Liver (tissue), 9 donors: ENCODE results near the gene TMEM176B. TPM values are rescaled to one million over a fixed set of nuclear protein-coding genes. Genes with fewer than 3 reads are reported as not detected.
A peak's percentile ranks its signal among the peaks of the same experiment; 100 is the strongest.

Source experiments
- DNase-seq: peaks from one replicate; pipeline ENCODE4 v3.0.0-alpha.2; 2017; ENCODE audit warnings: low spot score
- H3K27ac ChIP-seq, 2 donors: one replicate each; pipeline ENCODE4 v1.7.0; 2013; ENCODE audit warnings: inconsistent platforms in 2 of 2, low read length in 2 of 2, control low read depth in 1 of 2, low read depth in 1 of 2, mild to moderate bottlenecking in 1 of 2
- H3K27me3 ChIP-seq, 4 donors: one replicate each; pipeline versions ENCODE4 v1.6.1 to v1.7.0; 2013; ENCODE audit warnings: low read length in 3 of 4, inconsistent platforms in 1 of 4, mild to moderate bottlenecking in 1 of 4, moderate library complexity in 1 of 4; ENCODE audit not compliant: control insufficient read depth in 4 of 4, insufficient read depth in 4 of 4
- H3K36me3 ChIP-seq, 4 donors: one replicate each; pipeline versions ENCODE4 v1.6.1 to v1.7.0; 2013; ENCODE audit warnings: low read length in 3 of 4, mild to moderate bottlenecking in 3 of 4, low read depth in 1 of 4, moderate library complexity in 1 of 4; ENCODE audit not compliant: control insufficient read depth in 4 of 4, insufficient read depth in 3 of 4
- H3K4me1 ChIP-seq, 4 donors: one replicate each; pipeline versions ENCODE4 v1.6.1 to v1.7.0; 2013; ENCODE audit warnings: low read length in 3 of 4, mild to moderate bottlenecking in 3 of 4, moderate library complexity in 1 of 4; ENCODE audit not compliant: control insufficient read depth in 4 of 4, insufficient read depth in 4 of 4
- H3K4me3 ChIP-seq, 3 donors: one replicate each; pipeline versions ENCODE4 v1.6.1 to v1.7.0; 2013; ENCODE audit warnings: low read length in 3 of 3, control low read depth in 1 of 3, low read depth in 1 of 3, mild to moderate bottlenecking in 1 of 3
- H3K9ac ChIP-seq, 2 donors: one replicate each; pipeline ENCODE4 v1.7.0; 2013; ENCODE audit warnings: low read length in 2 of 2, mild to moderate bottlenecking in 2 of 2, moderate library complexity in 2 of 2, control low read depth in 1 of 2, low read depth in 1 of 2
- H3K9me3 ChIP-seq, 4 donors: one replicate each; pipeline versions ENCODE4 v1.6.1 to v1.7.0; 2013; ENCODE audit warnings: low read length in 3 of 4; ENCODE audit not compliant: control insufficient read depth in 4 of 4
- ATF3 ChIP-seq: IDR thresholded peaks from 2 replicates; pipeline ENCODE4 v1.6.1; 2016; ENCODE audit warnings: antibody characterized with exemption
- EGR1 ChIP-seq, 2 donors: IDR thresholded peaks; 2 replicates each; pipeline ENCODE4 v1.6.1; 2016 to 2018; ENCODE audit warnings: antibody characterized with exemption in 2 of 2, low read depth in 2 of 2
- FOXA1 ChIP-seq: IDR thresholded peaks from 2 replicates; pipeline ENCODE4 v1.6.1; 2016; ENCODE audit warnings: antibody characterized with exemption
- FOXA2 ChIP-seq: IDR thresholded peaks from 2 replicates; pipeline ENCODE4 v1.6.1; 2016; ENCODE audit warnings: antibody characterized with exemption
- HNF4A ChIP-seq, 2 donors: conservative IDR thresholded peaks; 2 replicates each; pipeline ENCODE4 v1.6.1; 2016; ENCODE audit warnings: antibody characterized with exemption in 2 of 2, mild to moderate bottlenecking in 2 of 2
- HNF4G ChIP-seq: IDR thresholded peaks from 2 replicates; pipeline ENCODE4 v1.6.1; 2016; ENCODE audit warnings: antibody characterized with exemption
- JUND ChIP-seq, 2 donors: IDR thresholded peaks; 2 replicates each; pipeline ENCODE4 v1.6.1; 2016; ENCODE audit warnings: antibody characterized with exemption in 2 of 2
- NR2F2 ChIP-seq: IDR thresholded peaks from 2 replicates; pipeline ENCODE4 v1.6.1; 2016; ENCODE audit warnings: antibody characterized with exemption
- RAD21 ChIP-seq, 2 donors: IDR thresholded peaks; 2 replicates each; pipeline ENCODE4 v1.6.1; 2016; ENCODE audit warnings: antibody characterized with exemption in 2 of 2, mild to moderate bottlenecking in 2 of 2
- RXRA ChIP-seq, 2 donors: IDR thresholded peaks; 2 replicates each; pipeline ENCODE4 v1.6.1; 2017 to 2018; ENCODE audit warnings: antibody characterized with exemption in 2 of 2, mild to moderate bottlenecking in 1 of 2
- SP1 ChIP-seq: IDR thresholded peaks from 2 replicates; pipeline ENCODE4 v1.6.1; 2018; ENCODE audit warnings: antibody characterized with exemption, mild to moderate bottlenecking
- TAF1 ChIP-seq: conservative IDR thresholded peaks from 2 replicates; pipeline ENCODE4 v1.6.1; 2016; ENCODE audit warnings: antibody characterized with exemption, mild to moderate bottlenecking
- YY1 ChIP-seq: IDR thresholded peaks from 2 replicates; pipeline ENCODE4 v1.6.1; 2016; ENCODE audit warnings: antibody characterized with exemption, mild to moderate bottlenecking
- ZBTB33 ChIP-seq: IDR thresholded peaks from 2 replicates; pipeline ENCODE4 v1.6.1; 2016; ENCODE audit warnings: antibody characterized with exemption
- WGBS: extraction: QIAGEN DNeasy Blood & Tissue Kit; methylation state at CpG from one replicate; pipeline ENCODE4 v1.1.7; 2013; 5-methylcytosine and 5-hydroxymethylcytosine counted together
- polyA plus RNA-seq, 2 donors: library from polyadenylated mRNA; stranded (reverse) in 1 of 2; unstranded in 1 of 2; fragments of 200-250 nt in 1 of 2; fragments of >200 nt in 1 of 2; fragmentation: Nextera tagmentation in 1 of 2; extraction: Ambion mirVana in 1 of 2; gene quantifications; one replicate each; pipeline versions ENCODE4 v1.2.1 to v1.2.3, GENCODE V29; 2013 to 2015
- total RNA-seq, 2 donors: library from RNA; depleted of rRNA; stranded (reverse); fragments of >200 nt; gene quantifications; one replicate each; pipeline ENCODE4 v1.2.3, GENCODE V29; 2014
- TF ChIP-seq, protein P1 (sequence below): IDR thresholded peaks from 2 replicates; pipeline ENCODE4 v1.6.1; 2016; ENCODE audit warnings: antibody characterized with exemption, mild to moderate bottlenecking
- TF ChIP-seq, protein P2 (sequence below): IDR thresholded peaks from 2 replicates; pipeline ENCODE4 v1.6.1; 2016; ENCODE audit warnings: antibody characterized with exemption
- donor health status: healthy.
- donor health status: healthy.
- donor health status: healthy.
- donor health status: healthy.
- donor health status: healthy.

Gene TMEM176B
- total and polyA plus RNA-seq, 4 donors = 382 to 1,317 (median 999) TPM

DNA sequence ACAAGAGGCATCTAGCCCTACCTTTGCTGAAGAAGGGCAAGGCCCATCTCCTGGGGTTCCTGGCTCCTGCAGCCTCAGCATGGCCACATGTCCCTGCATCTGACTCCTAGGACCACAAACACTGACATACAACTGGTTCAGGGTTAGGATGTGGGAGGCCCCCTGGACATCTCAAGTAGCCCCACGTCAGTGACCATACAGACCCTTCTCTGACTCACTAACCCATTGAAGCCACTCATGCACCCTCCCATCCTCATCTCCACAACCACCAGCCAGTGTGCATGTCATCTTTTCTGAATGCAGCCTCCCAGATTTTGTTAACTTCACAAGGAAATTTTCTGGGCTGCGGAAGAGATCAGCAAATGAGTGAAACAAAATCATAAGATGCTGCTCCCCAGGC, 18.2 kb downstream of the TMEM176B start:
- Histone ChIP-seq H3K27me3 (no peaks in the 10 kb centered on the region), H3K4me1 (peaks cover 9 to 54% (median 38%) of the 10 kb centered on the region in 4 donors), H3K9me3 (no peaks in the 10 kb centered on the region), H3K4me3 (no peak overlapping the region), H3K9ac (no peak overlapping the region), H3K27ac (peak overlapping the region; percentile 11 to 40), H3K36me3 (no peaks in the 10 kb centered on the region)
- DNase-seq = no peak
- 92% methylated on average over 2 of the region's 2 CpGs for WGBS
- TF ChIP-seq, protein P1, sequence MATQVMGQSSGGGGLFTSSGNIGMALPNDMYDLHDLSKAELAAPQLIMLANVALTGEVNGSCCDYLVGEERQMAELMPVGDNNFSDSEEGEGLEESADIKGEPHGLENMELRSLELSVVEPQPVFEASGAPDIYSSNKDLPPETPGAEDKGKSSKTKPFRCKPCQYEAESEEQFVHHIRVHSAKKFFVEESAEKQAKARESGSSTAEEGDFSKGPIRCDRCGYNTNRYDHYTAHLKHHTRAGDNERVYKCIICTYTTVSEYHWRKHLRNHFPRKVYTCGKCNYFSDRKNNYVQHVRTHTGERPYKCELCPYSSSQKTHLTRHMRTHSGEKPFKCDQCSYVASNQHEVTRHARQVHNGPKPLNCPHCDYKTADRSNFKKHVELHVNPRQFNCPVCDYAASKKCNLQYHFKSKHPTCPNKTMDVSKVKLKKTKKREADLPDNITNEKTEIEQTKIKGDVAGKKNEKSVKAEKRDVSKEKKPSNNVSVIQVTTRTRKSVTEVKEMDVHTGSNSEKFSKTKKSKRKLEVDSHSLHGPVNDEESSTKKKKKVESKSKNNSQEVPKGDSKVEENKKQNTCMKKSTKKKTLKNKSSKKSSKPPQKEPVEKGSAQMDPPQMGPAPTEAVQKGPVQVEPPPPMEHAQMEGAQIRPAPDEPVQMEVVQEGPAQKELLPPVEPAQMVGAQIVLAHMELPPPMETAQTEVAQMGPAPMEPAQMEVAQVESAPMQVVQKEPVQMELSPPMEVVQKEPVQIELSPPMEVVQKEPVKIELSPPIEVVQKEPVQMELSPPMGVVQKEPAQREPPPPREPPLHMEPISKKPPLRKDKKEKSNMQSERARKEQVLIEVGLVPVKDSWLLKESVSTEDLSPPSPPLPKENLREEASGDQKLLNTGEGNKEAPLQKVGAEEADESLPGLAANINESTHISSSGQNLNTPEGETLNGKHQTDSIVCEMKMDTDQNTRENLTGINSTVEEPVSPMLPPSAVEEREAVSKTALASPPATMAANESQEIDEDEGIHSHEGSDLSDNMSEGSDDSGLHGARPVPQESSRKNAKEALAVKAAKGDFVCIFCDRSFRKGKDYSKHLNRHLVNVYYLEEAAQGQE = no peak
- TF ChIP-seq SP1 = no peak
- TF ChIP-seq YY1 = no peak
- TF ChIP-seq FOXA1 = no peak
- TF ChIP-seq FOXA2 = no peak
- no peak for TF ChIP-seq TAF1

DNA sequence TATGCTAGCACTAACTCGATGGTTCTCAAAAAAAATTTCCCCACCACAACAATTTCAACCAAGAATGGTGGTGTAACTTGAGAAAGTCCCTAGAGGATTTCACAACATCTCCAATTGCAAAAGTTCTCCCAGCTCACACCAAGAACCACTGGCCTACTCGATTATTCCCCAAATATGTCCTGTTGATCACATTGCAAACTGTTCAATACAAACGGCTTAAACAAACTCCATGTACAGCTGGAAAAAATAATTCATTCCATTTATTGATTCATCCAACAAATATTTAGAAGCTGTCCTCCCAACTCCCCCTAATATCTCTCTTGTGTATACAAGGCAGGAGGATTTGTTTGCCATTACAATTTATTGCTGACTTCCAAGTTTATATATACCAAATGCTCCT, 19.1 kb downstream of the TMEM176B start:
- Histone ChIP-seq H3K9me3 (no peaks in the 10 kb centered on the region), H3K4me3 (no peak overlapping the region), H3K27ac (peak overlapping the region; percentile 29 to 81), H3K4me1 (peaks cover 9 to 57% (median 43%) of the 10 kb centered on the region in 4 donors), H3K36me3 (no peaks in the 10 kb centered on the region), H3K9ac (no peak overlapping the region), H3K27me3 (no peaks in the 10 kb centered on the region)
- WGBS = 13% methylated on average over 3 of the region's 3 CpGs
- TF ChIP-seq SP1 = peak; percentile 26
- no peak for TF ChIP-seq EGR1 (IDR thresholded peaks at IDR 0.05; ENCODE audit: low read depth in 2 of 2)
- TF ChIP-seq ZBTB33 = no peak
- TF ChIP-seq TAF1 = no peak
- TF ChIP-seq RXRA (IDR thresholded peaks at IDR 0.05) = peak in 1 of 2 donors; percentile 7
- no peak for TF ChIP-seq HNF4G
- TF ChIP-seq, protein P1 = no peak
- TF ChIP-seq NR2F2 = no peak
- TF ChIP-seq, protein P2, sequence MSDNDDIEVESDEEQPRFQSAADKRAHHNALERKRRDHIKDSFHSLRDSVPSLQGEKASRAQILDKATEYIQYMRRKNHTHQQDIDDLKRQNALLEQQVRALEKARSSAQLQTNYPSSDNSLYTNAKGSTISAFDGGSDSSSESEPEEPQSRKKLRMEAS = peak; percentile 16
- no peak for TF ChIP-seq RAD21 (IDR thresholded peaks at IDR 0.05)
- TF ChIP-seq YY1 = peak; percentile 25
- TF ChIP-seq JUND (IDR thresholded peaks at IDR 0.05) = no peak
- TF ChIP-seq HNF4A (conservative IDR thresholded peaks at IDR 0.05) = peak in 1 of 2 donors; percentile 15
- no peak for TF ChIP-seq ATF3
- no peak for TF ChIP-seq FOXA1
- DNase-seq = no peak
